ENCODE data around the gene COBL.

The COBL gene

GRCh38 chr7:51113560-51113959 lies 203.0 kb downstream of the COBL start:
- DNase-seq (ENCODE audit: low spot score), result no peak

GRCh38 chr7:51111241-51111940 lies 205.2 kb downstream of the COBL start:
- no peak for DNase-seq (ENCODE audit: low spot score)

GRCh38 chr7:51108134-51108533 lies 208.5 kb downstream of the COBL start:
- no peak for DNase-seq (ENCODE audit: low spot score)

- no peak for DNase-seq (ENCODE audit: low spot score)
These were observed 212.3 kb downstream of the COBL start for GRCh38 chr7:51104278-51104677.

- no peak for DNase-seq (ENCODE audit: low spot score)
These were observed 212.9 kb downstream of the COBL start for GRCh38 chr7:51103718-51104117.

- DNase-seq (ENCODE audit: low spot score), result no peak
These were observed 213.8 kb downstream of the COBL start for GRCh38 chr7:51102828-51103227.

- DNase-seq (ENCODE audit: low spot score), result no peak
These were observed 215.4 kb downstream of the COBL start for GRCh38 chr7:51101111-51101757.

- DNase-seq (ENCODE audit: low spot score), result no peak
These were observed 226.2 kb downstream of the COBL start for GRCh38 chr7:51090411-51090810.

GRCh38 chr7:51085034-51085692 lies 231.4 kb downstream of the COBL start:
- no peak for DNase-seq (ENCODE audit: low spot score)

GRCh38 chr7:51084121-51084520 lies 232.5 kb downstream of the COBL start:
- no peak for DNase-seq (ENCODE audit: low spot score)

GRCh38 chr7:51082940-51083533 lies 233.6 kb downstream of the COBL start:
- no peak for DNase-seq (ENCODE audit: low spot score)

- DNase-seq (ENCODE audit: low spot score), result no peak
These were observed 234.3 kb downstream of the COBL start for GRCh38 chr7:51082096-51082840.

GRCh38 chr7:51081270-51081890 lies 235.2 kb downstream of the COBL start:
- DNase-seq (ENCODE audit: low spot score), result no peak

GRCh38 chr7:51080622-51081269 lies 235.9 kb downstream of the COBL start:
- no peak for DNase-seq (ENCODE audit: low spot score)

GRCh38 chr7:51080216-51080615 lies 236.4 kb downstream of the COBL start:
- no peak for DNase-seq (ENCODE audit: low spot score)

- no peak for DNase-seq (ENCODE audit: low spot score)
These were observed 237.1 kb downstream of the COBL start for GRCh38 chr7:51079494-51079893.

GRCh38 chr7:51078653-51079052 lies 238.0 kb downstream of the COBL start:
- DNase-seq (ENCODE audit: low spot score), result no peak

- no peak for DNase-seq (ENCODE audit: low spot score)
These were observed 238.6 kb downstream of the COBL start for GRCh38 chr7:51077987-51078370.

GRCh38 chr7:51077316-51077986 lies 239.2 kb downstream of the COBL start:
- no peak for DNase-seq (ENCODE audit: low spot score)

- no peak for DNase-seq (ENCODE audit: low spot score)
These were observed 240.7 kb downstream of the COBL start for GRCh38 chr7:51075681-51076580.

All from kidney capillary endothelial cell (primary cell).